GM18517 (cell line): ENCODE results near the gene COL6A2.

Experiments used
- ATAC-seq: cut with Tn5 transposase; IDR thresholded peaks from one replicate; pipeline ENCODE4 v1.9.1; 2021; ENCODE audit warnings: mild to moderate bottlenecking, moderate library complexity; ENCODE audit not compliant: unreplicated experiment

Gene COL6A2

GRCh38 chr21:46154155-46154954 is 56.4 kb downstream of the COL6A2 start:
- ATAC-seq, result no peak

GRCh38 chr21:46154955-46155513 is 57.1 kb downstream of the COL6A2 start:
- no peak for ATAC-seq

GRCh38 chr21:46155514-46156377 is 57.8 kb downstream of the COL6A2 start, which contains the start of gene FTCD:
Gene FTCD (minus strand): TSS chr21:46155579. CDS start chr21:46155523, 56 bp downstream.
- ATAC-seq, result no peak

GRCh38 chr21:46156378-46156645 is 58.4 kb downstream of the COL6A2 start:
- no peak for ATAC-seq

- no peak for ATAC-seq
Measured at GRCh38 chr21:46156678-46157077, 58.8 kb downstream of the COL6A2 start.

- no peak for ATAC-seq
Measured at GRCh38 chr21:46157396-46157986, 59.6 kb downstream of the COL6A2 start.

- ATAC-seq, result no peak
Measured at GRCh38 chr21:46157987-46158451, 60.1 kb downstream of the COL6A2 start.

- no peak for ATAC-seq
Measured at GRCh38 chr21:46158666-46159300, 60.9 kb downstream of the COL6A2 start.

GRCh38 chr21:46159390-46159789 is 61.5 kb downstream of the COL6A2 start:
- no peak for ATAC-seq

- ATAC-seq, result no peak
Measured at GRCh38 chr21:46159841-46160656, 62.1 kb downstream of the COL6A2 start.

- ATAC-seq, result no peak
Measured at GRCh38 chr21:46160657-46160906, 62.7 kb downstream of the COL6A2 start.

GRCh38 chr21:46160907-46161632 is 63.2 kb downstream of the COL6A2 start:
- ATAC-seq, result no peak

- ATAC-seq, result no peak
Measured at GRCh38 chr21:46161633-46162592, 64.0 kb downstream of the COL6A2 start.

GRCh38 chr21:46163380-46163779 is 65.5 kb downstream of the COL6A2 start:
- ATAC-seq, result no peak

- no peak for ATAC-seq
Measured at GRCh38 chr21:46165098-46165497, 67.2 kb downstream of the COL6A2 start.

GRCh38 chr21:46168238-46168637 is 70.3 kb downstream of the COL6A2 start:
- ATAC-seq, result no peak

- ATAC-seq, result no peak
Measured at GRCh38 chr21:46168659-46169386, 70.9 kb downstream of the COL6A2 start.
